HG02763 (cell line): ENCODE data around the gene ZIC2.
"Not testable (repeated sequence)": the region's sequence is repeated elsewhere in the genome, so short reads cannot be mapped to it uniquely, and the experiment has no call there.

Experiments
- ATAC-seq: cut with Tn5 transposase; IDR thresholded peaks from one replicate; pipeline ENCODE4 v1.9.1; 2021; ENCODE audit warnings: mild to moderate bottlenecking, moderate library complexity; ENCODE audit not compliant: unreplicated experiment

ZIC2 gene

DNA sequence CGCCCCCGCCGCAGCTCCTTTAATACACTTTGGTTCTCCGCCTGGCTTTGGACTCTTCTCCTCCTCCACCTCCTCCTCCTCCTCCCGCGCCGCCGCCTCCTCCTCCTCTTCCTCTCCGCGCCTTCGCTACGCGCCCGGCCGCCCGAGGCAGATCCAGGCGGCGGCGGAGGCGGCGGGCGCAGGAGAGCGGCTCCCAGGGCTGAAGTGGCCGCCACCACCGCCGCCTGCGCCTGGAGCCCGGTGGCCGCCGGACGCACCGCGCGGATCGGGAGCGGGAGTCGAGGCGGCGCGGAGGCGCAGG lies at the start of gene ZIC2:
ZIC2 (plus strand) TSS at position 50 of the 301 bp plus-strand sequence. CDS start 281 bp downstream, outside the sequence.
- no peak for ATAC-seq

DNA sequence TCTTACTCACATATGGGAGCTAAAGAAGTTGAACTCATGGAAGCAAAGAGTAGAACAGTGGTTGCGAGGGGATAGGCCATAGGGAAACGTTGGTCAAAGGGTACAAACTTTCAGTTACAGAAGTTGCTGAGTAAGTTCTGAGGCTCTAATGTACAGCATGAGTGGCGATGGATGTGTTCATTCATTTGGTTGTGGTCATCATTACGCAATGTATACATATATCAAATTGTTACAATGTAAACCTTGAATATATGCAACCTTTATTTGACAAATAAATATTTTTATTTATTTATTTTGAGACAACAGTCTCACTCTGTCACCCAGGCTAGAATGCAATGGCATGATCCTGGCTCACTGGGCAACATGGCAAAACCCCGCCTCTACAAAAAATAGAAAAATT lies 48.7 kb upstream of the ZIC2 start:
- no peak for ATAC-seq

DNA sequence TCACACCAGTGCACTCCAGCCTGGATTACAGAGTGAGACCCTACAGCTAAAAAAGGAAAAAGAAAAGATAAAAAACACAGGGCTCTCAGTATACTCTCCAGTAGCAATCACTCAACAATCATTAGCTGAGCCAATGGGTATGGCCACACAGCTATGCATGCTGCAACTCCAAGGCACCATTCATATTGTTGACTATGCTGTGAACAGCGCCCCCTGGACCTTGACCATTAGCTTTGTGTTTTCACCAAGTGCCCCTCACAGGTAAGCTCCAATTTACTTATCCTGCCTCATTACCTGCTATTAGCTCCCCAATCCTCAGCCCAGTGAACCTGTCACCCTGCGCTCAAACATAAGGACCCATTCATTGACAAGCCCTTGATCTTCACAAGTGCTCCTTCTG lies 45.8 kb upstream of the ZIC2 start:
- no peak for ATAC-seq

GRCh38 chr13:99938635-99939034 lies 42.9 kb upstream of the ZIC2 start:
- ATAC-seq = no peak

DNA sequence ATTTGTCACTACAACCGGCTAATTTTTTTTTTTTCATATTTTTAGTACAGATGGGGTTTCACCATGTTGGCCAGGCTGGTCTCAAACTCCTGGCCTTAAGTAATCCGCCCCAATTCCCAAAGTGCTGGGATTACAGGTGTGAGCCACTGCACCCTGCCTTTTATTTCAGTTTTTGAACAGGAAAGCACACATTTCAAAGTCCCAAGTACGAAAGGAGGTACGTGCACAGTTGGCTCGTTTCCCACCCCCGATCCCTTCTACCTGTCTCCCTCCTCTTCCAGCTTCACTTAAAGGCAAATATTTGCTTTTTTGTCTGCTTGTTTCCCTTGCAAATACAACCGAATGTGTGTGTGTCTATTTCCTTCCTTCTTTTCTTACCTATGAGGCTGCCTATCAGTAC lies 40.5 kb upstream of the ZIC2 start:
- no peak for ATAC-seq

- no peak for ATAC-seq
Measured at GRCh38 chr13:99941911-99942310, 39.7 kb upstream of the ZIC2 start.

DNA sequence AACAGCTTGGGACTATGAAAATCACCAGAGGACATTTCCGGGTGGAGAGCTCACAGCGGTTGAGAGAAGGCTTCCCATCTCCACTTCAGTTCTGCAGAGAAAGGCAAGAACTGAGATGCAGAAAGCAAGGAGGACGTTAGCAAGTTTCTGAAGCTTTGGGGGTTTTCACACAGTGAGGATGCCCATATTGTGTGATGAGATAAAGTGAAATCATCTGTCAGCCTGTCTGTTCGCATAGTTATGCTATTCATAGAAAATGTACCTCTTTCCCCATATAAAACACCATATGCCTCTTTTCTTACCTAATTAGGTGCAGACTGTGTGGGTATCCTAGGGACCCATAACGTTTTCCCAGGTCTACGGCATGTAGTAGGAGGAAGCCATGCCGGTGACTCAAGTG lies 37.5 kb upstream of the ZIC2 start:
- no peak for ATAC-seq

GRCh38 chr13:99944606-99945005 lies 37.0 kb upstream of the ZIC2 start:
- ATAC-seq = no peak

DNA sequence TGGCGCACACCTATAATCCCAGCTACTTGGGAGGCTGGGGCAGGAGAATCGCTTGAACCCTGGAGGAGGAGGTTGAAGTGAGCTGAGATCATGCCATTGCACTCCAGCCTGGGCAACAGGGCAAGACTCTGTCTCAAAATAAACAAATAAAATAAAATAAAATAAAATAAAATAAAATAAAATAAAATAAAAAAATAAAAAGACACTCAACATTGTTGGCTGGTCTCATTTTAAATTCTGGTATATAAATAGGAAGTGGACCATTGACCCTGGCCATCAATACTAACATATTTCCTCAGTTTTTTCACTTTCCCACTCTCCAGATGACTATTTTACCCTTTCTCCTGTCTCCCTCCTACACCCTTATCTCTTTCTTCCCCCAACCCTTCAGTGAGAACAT lies 36.1 kb upstream of the ZIC2 start:
- ATAC-seq = not testable (repeated sequence)

DNA sequence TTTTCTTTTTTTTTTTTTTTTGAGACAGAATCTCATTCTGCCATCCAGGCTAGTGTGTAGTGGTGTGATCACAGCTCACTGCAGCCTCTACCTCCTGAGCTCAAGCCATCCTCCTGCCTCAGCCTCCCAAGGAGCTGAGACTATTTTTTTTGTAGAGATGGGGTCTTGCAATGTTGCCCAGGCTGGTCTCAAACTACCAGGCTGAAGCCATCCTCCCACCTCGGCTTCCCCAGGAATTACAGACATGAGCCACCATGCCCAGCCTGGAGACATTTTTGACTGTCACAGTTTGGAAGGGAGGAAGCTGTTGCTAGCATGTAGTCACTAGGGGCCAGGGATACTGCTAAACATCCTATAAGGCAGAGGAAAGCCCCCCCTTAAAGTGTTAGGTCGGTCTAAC lies 33.9 kb upstream of the ZIC2 start:
- ATAC-seq = no peak

DNA sequence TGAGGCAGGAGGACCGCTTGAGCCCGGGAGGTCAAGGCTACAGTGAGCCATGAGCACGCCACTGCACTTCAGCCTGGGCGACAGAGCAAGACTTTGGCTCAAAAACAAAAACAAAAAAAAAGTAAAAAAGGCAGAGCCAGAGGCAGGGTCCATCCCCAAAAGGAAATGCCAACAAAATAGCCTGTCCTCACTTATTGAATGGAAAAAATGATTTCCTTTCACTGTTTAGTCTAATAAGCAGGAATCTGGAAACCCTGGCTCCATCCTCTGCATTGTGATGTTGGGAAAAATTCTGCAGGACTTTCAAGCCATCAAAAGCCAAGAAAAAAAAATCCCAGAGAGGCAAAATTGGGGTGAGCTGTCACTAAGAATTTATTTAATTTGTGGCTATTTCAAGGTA lies 33.2 kb upstream of the ZIC2 start:
- no peak for ATAC-seq

- no peak for ATAC-seq
Measured at GRCh38 chr13:99948907-99949678, 32.5 kb upstream of the ZIC2 start.

DNA sequence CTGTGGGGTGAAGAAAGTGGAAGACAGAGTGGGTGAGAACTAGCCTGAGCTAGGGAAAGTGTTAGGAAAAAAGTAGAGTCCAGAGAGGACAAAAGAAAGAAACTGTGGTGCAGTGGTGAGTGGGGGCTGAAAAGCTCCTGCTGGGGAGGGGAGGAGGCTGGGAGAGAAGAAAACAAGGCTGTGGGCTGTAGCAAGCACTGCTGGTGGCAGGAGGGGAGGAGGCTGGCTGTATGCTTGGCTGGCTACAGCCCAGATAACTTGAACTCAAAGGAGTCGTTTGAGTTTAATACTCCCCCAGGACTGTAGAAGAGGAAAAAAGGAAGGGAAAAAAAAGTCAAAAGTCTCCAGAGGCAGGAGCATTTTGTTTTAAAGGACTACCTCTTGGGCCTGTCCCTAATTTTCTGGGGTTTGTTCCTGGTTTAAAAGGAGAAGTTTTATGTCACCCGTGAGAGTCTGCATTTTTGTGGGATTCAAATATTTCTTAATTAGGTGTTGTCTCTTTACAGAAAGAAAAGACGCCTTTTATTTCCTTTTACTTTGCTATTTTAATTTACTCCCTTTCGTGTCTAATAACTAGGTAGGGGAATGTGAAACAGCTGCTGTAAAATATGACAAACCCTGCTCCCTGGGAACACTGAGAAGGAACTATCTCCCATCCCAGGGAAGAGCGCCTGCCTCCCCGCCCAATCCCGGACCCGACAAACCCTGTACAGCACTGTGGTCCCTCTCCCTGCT lies 31.7 kb upstream of the ZIC2 start:
- no peak for ATAC-seq

GRCh38 chr13:99951666-99952065 lies 29.9 kb upstream of the ZIC2 start:
- not testable (repeated sequence) for ATAC-seq

DNA sequence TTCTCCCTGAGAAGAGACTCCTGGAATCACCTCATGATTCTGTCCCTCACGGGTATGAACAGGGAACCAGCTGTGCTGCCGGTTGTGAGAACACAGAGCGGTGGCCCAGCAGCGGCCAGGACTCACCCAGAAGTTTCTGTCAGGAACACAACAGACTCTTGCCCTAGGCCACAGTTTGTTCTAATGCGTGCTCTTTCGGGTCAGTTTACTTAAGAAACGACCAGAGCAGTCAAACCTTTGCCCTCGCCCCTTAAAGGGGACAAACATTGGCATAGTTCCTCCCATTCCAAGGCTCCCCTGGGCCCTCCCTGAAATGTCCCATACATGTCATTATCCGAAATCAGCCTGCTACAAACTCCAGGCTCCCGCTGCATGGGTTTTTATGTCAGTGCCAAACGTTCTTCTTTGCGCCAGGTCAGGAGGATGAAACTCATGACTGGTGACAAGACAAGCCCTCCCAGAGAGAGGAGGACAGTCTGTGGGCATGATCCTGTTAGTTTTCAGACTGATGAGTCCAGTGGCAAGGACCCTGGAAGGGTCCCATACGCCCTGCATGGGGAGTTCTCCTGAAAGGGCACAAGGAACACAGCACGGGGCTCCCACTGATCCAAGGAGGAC lies 28.3 kb upstream of the ZIC2 start:
- no peak for ATAC-seq

- no peak for ATAC-seq
Measured at GRCh38 chr13:99955107-99955746, 26.4 kb upstream of the ZIC2 start.

DNA sequence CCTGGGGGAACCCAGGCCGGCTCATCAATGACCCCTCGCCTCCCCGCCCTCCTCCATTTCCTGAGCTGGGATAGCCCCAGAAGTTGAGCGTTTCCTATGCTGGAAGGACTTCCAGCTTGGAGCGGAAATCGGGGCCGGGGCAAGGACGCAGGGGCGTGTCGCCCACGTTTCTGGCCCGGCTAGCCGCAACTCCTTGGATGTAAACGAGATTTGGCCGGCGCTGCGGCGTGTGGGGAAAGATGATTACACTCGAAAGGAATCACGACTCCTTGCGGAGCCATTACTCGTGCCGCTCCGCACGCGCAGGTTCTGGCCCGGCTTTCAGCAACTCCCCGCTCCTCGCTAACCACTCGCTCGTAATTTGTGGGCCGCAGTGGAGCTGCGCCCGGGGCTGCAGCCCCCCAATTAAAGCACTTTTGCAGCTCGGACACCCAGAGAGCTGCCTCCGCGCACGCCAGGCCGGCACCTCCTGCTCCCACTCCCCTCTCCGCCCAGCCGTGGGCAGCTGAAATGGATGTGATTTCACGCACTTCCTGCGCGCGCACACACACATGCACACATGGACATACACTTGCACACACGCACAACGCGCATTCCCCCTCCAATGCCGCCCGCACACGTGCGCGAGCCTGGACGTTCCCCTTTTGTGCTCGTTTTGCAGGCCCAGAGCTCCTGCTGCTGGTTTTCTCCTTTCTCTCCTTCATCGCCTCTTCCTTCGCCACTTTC lies 25.7 kb upstream of the ZIC2 start:
- ATAC-seq = no peak

DNA sequence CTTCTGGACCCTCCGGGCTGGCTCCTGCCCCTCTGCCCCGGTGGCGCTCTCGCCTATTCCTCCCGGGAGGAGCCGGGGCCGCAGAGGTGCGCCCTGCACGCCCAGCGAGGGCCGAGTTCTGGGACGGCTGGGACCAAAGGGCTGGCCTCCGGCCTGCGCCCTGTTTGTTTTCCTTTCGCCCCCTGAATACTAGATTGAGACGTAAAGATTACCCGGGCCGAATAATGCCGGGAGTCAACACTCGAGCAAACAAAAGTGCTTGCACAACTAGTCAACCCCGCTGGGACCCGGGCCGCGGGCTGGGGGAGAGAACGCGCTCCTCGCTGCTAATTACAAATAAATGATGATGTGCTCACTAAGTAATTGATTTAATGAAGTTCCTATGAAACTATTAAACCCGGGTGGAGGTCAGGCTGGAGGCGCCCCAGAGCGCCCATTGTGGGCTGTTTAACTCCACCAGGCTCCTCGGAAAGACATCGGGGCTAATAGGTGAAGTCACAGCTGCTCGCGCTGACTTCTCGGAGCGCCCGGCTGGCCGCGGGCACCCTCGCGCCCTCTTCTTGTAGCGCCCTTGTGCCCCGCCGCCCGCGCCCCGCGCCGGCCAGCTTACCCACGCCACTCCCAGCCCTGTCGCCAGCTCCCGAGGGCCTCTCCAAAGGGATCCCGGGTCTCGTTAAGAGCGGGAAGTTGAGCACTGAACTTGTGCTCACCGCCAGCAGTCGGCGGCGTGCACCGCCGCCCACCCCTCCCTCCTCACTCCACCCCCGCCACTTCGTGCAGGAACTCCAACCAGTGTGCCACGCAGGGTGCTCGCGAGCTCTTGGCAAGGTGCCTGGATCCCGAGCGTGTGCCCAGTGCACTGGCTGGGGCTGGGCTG lies 24.9 kb upstream of the ZIC2 start:
- ATAC-seq = no peak

DNA sequence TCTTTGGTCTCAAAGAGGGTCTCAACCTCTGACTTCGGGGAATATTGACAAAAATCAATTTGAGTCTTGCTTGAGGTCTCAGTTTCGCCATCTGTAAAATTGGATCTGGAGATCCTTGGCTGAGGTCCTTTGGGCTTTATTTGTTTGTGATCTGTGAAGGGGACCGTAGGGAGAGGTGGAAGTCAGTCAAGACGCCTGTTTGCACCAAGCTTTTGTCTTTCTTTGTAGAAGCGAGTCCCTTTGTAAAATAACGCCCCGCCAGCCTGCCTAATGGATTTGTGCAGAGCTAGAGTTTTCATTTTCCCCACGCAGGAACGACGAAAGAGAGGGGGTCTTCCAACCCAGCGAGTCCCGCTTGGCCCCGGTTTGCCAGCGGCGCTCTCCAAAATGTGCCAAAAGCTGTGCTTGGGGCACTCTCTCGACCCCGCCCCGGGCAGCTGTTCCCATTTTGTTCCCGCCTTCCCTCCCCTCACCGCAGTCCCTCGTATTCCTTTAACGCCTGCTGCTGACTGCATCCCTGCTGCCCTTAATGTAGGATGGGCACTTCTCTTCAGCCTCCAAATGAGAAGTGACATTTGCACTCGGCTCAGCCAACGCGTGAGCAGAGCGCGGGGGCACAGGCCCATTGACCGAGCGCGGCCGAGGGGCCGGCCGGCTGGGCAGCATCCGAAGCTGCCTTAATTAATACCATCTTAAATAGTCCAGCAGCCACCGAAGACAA lies 23.0 kb upstream of the ZIC2 start:
- ATAC-seq = no peak
